ENCODE results near the gene AAR2.

AAR2 gene

GRCh38 chr20:36261389-36262105 lies 25.3 kb downstream of the AAR2 start:
- Mint-ChIP-seq H3K9me3 (no peaks in the 10 kb centered on the region), H3K27ac (no peak overlapping the region), H3K36me3 (ENCODE audit: low read depth) (peaks cover 2% of the 10 kb centered on the region), H3K4me1 (ENCODE audit: low read depth) (no peaks in the 10 kb centered on the region), H3K27me3 (ENCODE audit: low read depth) (no peaks in the 10 kb centered on the region), H3K4me3 (no peak overlapping the region)

- H3K36me3 Mint-ChIP-seq (ENCODE audit: low read depth), result no peaks in the 10 kb centered on the region
- H3K27me3 Mint-ChIP-seq (ENCODE audit: low read depth), result no peaks in the 10 kb centered on the region
- H3K27ac Mint-ChIP-seq, result no peak overlapping the region
These were observed 26.2 kb downstream of the AAR2 start for GRCh38 chr20:36262440-36262839.

GRCh38 chr20:36264426-36265246 lies 28.4 kb downstream of the AAR2 start:
- Mint-ChIP-seq H3K27ac (no peak overlapping the region), H3K4me3 (no peak overlapping the region), H3K4me1 (ENCODE audit: low read depth) (no peaks in the 10 kb centered on the region), H3K9me3 (no peaks in the 10 kb centered on the region), H3K27me3 (ENCODE audit: low read depth) (no peaks in the 10 kb centered on the region), H3K36me3 (ENCODE audit: low read depth) (no peaks in the 10 kb centered on the region)

More at GRCh38 chr20:36262440-36262839, 26.2 kb downstream of the AAR2 start:
- no peaks in the 10 kb centered on the region for H3K4me1 Mint-ChIP-seq (ENCODE audit: low read depth)
- H3K4me3 Mint-ChIP-seq, result no peak overlapping the region
- no peaks in the 10 kb centered on the region for H3K9me3 Mint-ChIP-seq

GRCh38 chr20:36266189-36266588 lies 29.9 kb downstream of the AAR2 start:
- Mint-ChIP-seq H3K4me3 (no peak overlapping the region), H3K9me3 (no peaks in the 10 kb centered on the region), H3K36me3 (ENCODE audit: low read depth) (no peaks in the 10 kb centered on the region), H3K27me3 (ENCODE audit: low read depth) (no peaks in the 10 kb centered on the region), H3K27ac (no peak overlapping the region), H3K4me1 (ENCODE audit: low read depth) (no peaks in the 10 kb centered on the region)

- no peak overlapping the region for H3K27ac Mint-ChIP-seq
- no peaks in the 10 kb centered on the region for H3K9me3 Mint-ChIP-seq
- H3K4me3 Mint-ChIP-seq, result no peak overlapping the region
- H3K36me3 Mint-ChIP-seq (ENCODE audit: low read depth), result no peaks in the 10 kb centered on the region
- H3K4me1 Mint-ChIP-seq (ENCODE audit: low read depth), result no peaks in the 10 kb centered on the region
- H3K27me3 Mint-ChIP-seq (ENCODE audit: low read depth), result no peaks in the 10 kb centered on the region
These were observed 31.5 kb downstream of the AAR2 start for GRCh38 chr20:36267605-36268381.

- Mint-ChIP-seq H3K36me3 (ENCODE audit: low read depth) (no peaks in the 10 kb centered on the region), H3K9me3 (no peaks in the 10 kb centered on the region), H3K27ac (no peak overlapping the region), H3K4me3 (no peak overlapping the region), H3K27me3 (ENCODE audit: low read depth) (no peaks in the 10 kb centered on the region), H3K4me1 (ENCODE audit: low read depth) (no peaks in the 10 kb centered on the region)
These were observed 32.4 kb downstream of the AAR2 start for GRCh38 chr20:36268440-36269342.

GRCh38 chr20:36269507-36269906 lies 33.2 kb downstream of the AAR2 start:
- Mint-ChIP-seq H3K4me1 (ENCODE audit: low read depth) (no peaks in the 10 kb centered on the region), H3K36me3 (ENCODE audit: low read depth) (no peaks in the 10 kb centered on the region), H3K4me3 (no peak overlapping the region), H3K9me3 (no peaks in the 10 kb centered on the region), H3K27ac (no peak overlapping the region), H3K27me3 (ENCODE audit: low read depth) (no peaks in the 10 kb centered on the region)

GRCh38 chr20:36270744-36271638 lies 34.7 kb downstream of the AAR2 start:
- Mint-ChIP-seq H3K27me3 (ENCODE audit: low read depth) (no peaks in the 10 kb centered on the region), H3K36me3 (ENCODE audit: low read depth) (no peaks in the 10 kb centered on the region), H3K4me3 (no peak overlapping the region), H3K9me3 (no peaks in the 10 kb centered on the region), H3K27ac (no peak overlapping the region), H3K4me1 (ENCODE audit: low read depth) (no peaks in the 10 kb centered on the region)

GRCh38 chr20:36271639-36272546 lies 35.6 kb downstream of the AAR2 start:
- H3K9me3 Mint-ChIP-seq, result no peaks in the 10 kb centered on the region
- H3K27ac Mint-ChIP-seq, result no peak overlapping the region

GRCh38 chr20:36272547-36273220 lies 36.4 kb downstream of the AAR2 start:
- H3K4me3 Mint-ChIP-seq, result no peak overlapping the region
- H3K9me3 Mint-ChIP-seq, result no peaks in the 10 kb centered on the region
- H3K27ac Mint-ChIP-seq, result no peak overlapping the region
- H3K36me3 Mint-ChIP-seq (ENCODE audit: low read depth), result no peaks in the 10 kb centered on the region
- H3K4me1 Mint-ChIP-seq (ENCODE audit: low read depth), result no peaks in the 10 kb centered on the region
- no peaks in the 10 kb centered on the region for H3K27me3 Mint-ChIP-seq (ENCODE audit: low read depth)

More at GRCh38 chr20:36271639-36272546, 35.6 kb downstream of the AAR2 start:
- H3K36me3 Mint-ChIP-seq (ENCODE audit: low read depth), result no peaks in the 10 kb centered on the region
- H3K27me3 Mint-ChIP-seq (ENCODE audit: low read depth), result no peaks in the 10 kb centered on the region
- no peaks in the 10 kb centered on the region for H3K4me1 Mint-ChIP-seq (ENCODE audit: low read depth)
- H3K4me3 Mint-ChIP-seq, result no peak overlapping the region

- no peaks in the 10 kb centered on the region for H3K36me3 Mint-ChIP-seq (ENCODE audit: low read depth)
- no peaks in the 10 kb centered on the region for H3K9me3 Mint-ChIP-seq
- no peak overlapping the region for H3K4me3 Mint-ChIP-seq
- H3K27me3 Mint-ChIP-seq (ENCODE audit: low read depth), result no peaks in the 10 kb centered on the region
- H3K4me1 Mint-ChIP-seq (ENCODE audit: low read depth), result no peaks in the 10 kb centered on the region
- no peak overlapping the region for H3K27ac Mint-ChIP-seq
These were observed 37.3 kb downstream of the AAR2 start for GRCh38 chr20:36273414-36274180.

Measured in T-helper 1 cell treated with Interleukin-12 subunit alpha and Interleukin-12 subunit beta and Interleukin-4 antibody, amounts not matched to agents 30 μg/mL and 1 μg/mL, for 36 hours (primary cell).